ENCODE measurements around the gene ZNF432.

ZNF432 gene

DNA sequence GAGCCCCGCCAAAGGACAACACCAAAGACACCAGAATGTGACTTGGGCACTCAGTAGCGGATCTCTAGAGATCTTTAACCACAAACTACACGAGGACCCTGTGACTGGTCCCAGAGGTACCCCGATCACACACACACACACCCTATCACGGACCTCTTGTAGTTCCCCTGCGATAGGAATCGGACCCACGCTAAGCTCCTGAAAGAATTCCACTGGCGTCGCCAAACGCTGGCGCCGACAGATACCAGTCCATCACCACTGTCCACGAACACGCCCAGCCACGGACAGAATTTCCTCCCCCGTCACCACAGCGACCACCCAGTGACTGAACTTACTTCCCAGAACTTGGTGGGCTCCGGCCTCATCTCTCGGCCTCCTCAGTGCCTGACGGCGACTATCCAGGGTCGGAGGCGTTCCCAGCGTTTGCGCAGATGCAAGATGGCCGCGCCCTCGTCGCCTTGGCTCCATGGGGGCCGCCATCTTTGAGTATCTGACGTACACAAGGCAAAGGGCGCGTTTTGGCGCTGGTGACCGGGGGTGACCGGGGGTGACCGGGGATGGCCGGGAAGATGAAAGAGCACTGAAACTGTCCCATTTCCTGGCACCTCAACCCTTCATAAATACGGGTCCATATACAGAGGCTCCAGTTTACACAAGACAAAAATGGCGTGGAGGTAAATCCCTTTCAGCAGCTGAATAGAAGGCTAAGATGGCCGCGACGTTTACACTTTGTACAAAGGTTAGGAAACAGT is 40.7 kb downstream of the ZNF432 start, which contains the start of gene ZNF615:
Gene ZNF615, minus strand, starts transcription at position 406 of the 752 bp plus-strand sequence. CDS start 4,500 bp downstream, outside the sequence.
- peak; percentile 79 for DNase-seq (ENCODE audit: low read depth)

DNA sequence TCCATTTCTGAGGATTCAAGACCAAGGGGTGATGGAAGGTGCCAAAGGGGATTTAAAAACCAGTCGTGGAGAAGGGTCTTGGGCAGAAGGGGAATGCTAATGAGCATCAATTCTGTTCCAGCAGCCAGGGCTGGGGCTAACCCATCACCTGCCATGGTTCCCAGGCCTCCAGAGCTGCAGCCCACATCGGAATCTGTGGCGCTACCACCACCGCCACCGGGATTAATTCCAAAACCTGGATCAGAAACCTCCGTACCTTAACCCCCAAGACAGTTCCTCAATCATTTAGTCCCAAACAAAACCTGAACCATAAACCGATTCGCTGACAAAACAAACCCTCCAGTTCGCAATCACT is 41.2 kb downstream of the ZNF432 start:
- no peak for DNase-seq (ENCODE audit: low read depth)

DNA sequence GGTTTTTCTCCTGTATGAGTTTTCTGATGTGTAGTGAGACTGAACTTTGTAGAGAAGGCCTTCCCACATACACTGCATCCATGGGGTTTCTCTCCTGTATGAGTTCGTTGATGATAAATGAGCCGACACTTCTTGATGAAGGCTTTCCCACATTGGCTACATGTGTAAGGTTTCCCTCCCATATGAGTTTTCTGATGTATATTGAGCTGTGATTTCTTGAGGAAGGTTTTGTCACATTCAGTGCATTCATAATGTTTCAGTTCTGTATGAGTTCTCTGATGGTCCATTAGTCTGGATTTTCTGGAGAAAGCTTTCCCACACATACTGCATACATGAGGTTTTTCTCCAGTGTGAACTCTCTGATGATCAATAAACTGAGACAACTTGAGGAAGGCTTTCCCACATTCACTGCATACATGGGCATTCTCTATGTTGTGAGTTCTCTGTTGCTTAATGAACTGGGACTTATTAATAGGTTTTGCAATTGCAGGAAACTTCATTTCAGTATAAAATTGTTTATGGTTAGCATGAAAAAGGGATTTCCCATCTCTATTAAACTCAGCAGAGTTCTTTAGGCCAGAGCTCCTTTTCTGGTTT is 54.5 kb downstream of the ZNF432 start:
- peak; percentile 16 for DNase-seq (ENCODE audit: low read depth)

DNA sequence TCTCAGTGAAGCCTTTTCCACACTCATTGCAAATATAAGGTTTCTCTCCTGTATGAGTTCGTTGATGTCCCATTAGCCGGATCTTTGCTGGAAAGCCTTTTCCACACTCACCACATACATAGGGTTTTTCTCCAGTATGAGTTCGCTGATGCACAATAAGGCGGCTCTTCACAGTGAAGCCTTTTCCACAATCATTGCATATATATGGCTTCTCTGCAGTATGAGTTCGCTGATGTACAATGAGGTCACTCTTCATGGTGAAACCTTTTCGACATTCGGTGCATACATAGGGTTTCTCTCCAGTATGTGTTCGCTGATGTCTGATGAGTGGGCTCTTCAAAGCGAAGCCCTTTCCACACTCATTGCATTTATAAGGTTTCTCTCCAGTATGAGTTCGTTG is 55.2 kb downstream of the ZNF432 start:
- DNase-seq (ENCODE audit: low read depth) = no peak

DNA sequence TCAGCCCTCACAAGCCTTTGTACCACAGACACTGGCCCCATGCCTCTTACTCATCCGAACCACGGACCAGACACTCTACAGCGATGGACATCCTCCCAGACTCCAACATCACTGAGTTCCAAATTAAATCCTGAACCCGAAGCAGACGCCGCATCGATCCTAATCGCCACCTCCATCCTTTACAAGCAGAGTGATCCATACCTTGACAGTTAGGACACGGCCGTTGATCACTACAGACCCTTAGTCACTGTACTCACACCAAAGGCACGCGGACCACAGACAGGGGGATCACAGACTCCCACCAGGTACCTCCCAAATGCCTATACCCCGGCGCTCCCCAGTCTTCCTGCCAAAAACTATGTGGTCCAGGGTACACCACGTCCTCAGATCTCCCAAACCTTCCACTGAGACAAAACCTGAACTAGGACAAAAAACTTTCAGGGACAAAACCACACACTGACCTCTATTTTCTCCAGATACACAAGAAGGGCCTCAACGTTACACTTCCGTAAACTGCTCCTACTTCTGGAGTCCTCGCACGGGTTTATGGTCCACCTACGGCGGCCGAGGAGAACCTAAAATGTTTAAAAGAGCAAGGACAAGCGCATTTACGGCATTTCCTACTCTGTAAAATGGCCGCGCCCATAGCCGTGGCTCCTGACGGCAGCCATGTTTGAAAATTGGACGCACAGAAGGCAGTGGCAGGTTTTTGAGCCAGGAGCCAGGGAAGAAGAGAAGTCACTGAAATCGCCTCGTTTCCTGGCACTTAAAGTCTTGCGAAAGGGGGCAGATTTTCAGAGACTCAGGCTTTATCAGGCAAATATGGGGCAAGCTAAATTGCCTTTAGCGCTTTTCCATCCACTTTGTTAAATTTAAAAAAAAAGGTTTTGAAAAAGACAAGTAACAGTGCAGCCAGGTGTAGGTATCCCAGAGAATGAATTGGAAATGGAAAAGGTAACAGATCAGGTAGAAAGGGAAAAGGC is 62.0 kb downstream of the ZNF432 start, which contains the start of gene ZNF350:
Gene ZNF350, minus strand, starts transcription at position 532 of the 983 bp plus-strand sequence. CDS start 12,480 bp downstream, outside the sequence.
- DNase-seq (ENCODE audit: low read depth) = peak; percentile 98

DNA sequence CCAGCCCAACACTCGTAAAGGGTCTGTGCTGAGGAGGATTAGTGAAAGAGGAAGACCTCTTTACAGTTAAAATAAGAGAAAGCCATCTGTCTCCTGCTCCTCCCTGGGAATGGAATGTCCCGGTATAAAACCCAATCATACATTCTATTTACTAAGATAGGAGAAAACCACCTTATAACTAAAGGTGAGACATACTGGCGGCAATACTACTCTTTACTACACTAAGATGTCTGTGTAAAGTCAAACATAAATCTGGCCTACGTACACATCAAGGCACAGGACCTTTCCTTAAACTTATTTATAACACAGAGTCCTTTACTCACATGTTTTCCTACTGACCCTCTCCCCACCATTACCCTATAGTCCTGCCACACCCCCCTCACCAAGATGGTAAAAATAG is 65.3 kb downstream of the ZNF432 start:
- DNase-seq (ENCODE audit: low read depth) = no peak
